Measurements from ENCODE around the gene ST6GAL1.

DNA sequence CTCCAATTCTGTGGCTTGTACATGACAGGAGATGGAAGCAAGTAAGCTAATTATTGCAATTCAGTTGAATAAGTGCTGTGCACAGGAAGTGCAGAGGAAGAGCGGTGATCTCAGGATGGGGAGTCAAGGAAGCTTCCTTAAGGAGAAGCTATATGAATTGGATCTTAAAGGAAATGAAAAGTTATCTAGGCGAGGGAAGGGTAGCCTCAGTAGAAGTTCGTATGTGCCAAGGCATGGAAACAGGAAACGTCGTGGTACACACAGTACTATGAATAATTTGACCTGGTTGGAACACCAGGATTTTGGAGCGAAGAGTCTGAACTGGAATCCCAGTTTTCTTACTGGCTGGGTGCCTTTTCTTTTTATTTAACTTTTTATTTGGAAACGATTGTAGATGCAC, 39.3 kb downstream of the ST6GAL1 start:
- TF ChIP-seq, protein P1, sequence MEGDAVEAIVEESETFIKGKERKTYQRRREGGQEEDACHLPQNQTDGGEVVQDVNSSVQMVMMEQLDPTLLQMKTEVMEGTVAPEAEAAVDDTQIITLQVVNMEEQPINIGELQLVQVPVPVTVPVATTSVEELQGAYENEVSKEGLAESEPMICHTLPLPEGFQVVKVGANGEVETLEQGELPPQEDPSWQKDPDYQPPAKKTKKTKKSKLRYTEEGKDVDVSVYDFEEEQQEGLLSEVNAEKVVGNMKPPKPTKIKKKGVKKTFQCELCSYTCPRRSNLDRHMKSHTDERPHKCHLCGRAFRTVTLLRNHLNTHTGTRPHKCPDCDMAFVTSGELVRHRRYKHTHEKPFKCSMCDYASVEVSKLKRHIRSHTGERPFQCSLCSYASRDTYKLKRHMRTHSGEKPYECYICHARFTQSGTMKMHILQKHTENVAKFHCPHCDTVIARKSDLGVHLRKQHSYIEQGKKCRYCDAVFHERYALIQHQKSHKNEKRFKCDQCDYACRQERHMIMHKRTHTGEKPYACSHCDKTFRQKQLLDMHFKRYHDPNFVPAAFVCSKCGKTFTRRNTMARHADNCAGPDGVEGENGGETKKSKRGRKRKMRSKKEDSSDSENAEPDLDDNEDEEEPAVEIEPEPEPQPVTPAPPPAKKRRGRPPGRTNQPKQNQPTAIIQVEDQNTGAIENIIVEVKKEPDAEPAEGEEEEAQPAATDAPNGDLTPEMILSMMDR (IDR thresholded peaks at IDR 0.05), result no peak
- TF ChIP-seq POLR2AphosphoS5 (IDR thresholded peaks at IDR 0.05), result peak; percentile 17 to 40
- no peak for TF ChIP-seq POLR2A (IDR thresholded peaks at IDR 0.05)
- peak in 2 of 4 donors; percentile 25 to 37 for TF ChIP-seq EP300 (IDR thresholded peaks at IDR 0.05)

Data from upper lobe of left lung (tissue), 4 donors.